Stimulated activated CD8-positive, alpha-beta memory T cell treated with anti-CD3 and anti-CD28 coated beads, Interleukin-12 subunit alpha, Interleukin-12 subunit beta, amount 100 ng/mL, for 24 hours (primary cell): Measurements from ENCODE around the gene ALDH8A1.
"Not testable (repeated sequence)": the region's sequence is repeated elsewhere in the genome, so short reads cannot be mapped to it uniquely, and the experiment has no call there.

Experiments
- DNase-seq: peaks from one replicate; pipeline ENCODE4 v3.0.0-alpha.2; 2020; ENCODE audit errors: extremely low read depth

The ALDH8A1 gene

GRCh38 chr6:134911547-134911946 lies 38.4 kb downstream of the ALDH8A1 start:
- no peak for DNase-seq

GRCh38 chr6:134910593-134910935 lies 39.3 kb downstream of the ALDH8A1 start:
- DNase-seq: no peak

DNA sequence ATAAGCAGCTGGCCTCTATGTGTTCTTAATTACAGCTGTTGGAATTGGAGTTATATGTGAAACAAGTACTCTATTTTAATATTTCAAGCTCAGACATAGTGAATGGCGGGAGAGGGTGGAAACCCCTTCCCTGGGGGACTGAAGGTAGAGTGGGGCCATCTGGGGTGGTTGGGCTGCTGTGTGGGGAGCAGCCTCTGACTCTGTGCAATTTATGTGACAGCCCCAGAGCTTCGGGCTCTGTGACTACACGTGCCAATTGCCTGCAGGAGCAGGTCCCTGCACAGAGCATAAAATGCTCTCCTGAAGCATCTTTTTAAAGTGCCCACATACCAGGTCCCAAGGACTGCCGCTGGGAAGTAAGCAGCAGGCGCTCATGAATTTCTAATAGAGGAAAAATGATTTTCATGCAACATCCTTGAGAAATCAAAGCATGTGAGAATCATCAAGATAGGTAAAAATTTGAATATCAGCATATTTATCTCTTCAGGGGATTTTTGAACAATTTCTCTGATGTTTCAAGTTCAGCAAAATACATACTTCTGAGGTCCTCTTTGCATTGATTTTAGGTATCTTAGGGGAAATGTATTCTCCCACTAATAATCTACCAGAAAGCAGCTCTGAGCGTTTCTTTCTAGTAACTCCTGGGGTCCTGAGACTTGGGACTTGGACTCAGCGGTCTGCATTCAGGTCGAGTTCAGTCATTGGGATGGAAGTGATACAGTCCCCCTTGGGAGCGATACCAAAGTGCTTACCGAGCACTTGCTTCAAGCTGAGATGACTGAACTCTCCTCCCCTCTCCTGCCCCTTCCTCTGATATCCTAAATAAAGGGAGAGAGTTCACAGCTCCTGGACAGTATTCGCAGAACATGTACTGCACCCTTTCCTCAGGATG lies 40.0 kb downstream of the ALDH8A1 start:
- no peak for DNase-seq

DNA sequence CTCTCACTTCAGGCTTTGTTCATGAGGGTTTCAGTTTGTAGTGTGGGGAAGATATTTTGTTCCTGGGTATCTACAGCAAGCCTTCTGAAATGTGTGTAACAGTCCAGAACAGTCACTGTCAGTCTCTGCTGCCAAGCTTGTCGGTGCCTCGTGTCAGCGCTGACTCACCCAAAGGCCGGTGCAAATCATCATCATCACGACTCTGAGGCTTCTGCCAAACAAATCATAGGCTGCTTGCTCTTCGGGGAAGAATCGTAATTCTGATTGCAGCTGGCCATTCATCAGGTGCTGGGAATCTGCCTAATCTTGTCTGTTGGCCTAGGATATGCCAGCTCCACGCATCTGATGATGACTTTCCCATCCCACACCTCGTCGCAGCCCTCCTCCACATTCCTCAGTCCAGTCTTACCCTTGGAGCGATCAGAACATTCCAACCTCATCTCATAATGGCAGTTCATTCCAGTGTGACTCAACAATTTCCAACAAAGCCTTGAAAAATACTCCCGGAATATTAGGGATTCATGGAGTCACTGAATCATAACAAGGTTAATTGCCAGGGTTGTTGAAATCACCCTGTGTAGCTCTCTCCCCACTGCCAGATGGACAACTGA lies 40.9 kb downstream of the ALDH8A1 start:
- DNase-seq: no peak

DNA sequence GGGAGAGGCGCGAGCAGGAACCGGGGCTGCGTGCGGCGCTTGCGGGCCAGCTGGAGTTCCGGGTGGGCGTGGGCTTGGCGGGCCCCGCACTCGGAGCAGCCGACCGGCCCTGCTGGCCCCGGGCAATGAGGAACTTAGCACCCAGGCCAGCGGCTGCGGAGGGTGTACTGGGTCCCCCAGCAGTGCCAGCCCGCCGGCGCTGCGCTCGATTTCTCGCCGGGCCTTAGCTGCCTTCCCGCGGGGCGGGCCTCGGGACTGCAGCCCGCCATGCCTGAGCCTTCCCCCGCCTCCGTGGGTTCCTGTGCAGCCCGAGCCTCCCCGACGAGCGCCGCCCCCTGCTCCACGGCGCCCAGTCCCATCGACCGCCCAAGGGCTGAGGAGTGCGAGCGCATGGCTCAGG lies 45.2 kb downstream of the ALDH8A1 start:
- DNase-seq: not testable (repeated sequence)

DNA sequence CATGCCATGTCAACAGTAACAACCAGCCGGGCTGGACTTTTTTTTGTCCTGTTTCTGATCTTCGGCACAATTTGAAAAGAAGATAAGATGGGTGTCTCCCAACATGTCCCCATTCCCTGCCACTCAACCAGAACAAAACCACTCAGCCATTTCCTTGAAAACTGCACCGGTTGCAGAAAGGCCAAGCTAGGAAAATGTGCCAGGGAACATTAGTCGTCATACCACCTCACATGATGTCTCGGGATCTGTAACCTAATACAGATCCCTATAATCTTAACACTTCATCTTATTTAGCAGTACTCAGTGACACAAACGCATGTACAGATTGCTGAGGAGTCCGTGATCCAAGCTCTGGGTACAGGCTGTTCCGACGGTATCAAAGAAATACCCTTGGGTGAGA lies 46.5 kb downstream of the ALDH8A1 start:
- DNase-seq: no peak

GRCh38 chr6:134902936-134903335 lies 47.0 kb downstream of the ALDH8A1 start:
- DNase-seq: no peak

DNA sequence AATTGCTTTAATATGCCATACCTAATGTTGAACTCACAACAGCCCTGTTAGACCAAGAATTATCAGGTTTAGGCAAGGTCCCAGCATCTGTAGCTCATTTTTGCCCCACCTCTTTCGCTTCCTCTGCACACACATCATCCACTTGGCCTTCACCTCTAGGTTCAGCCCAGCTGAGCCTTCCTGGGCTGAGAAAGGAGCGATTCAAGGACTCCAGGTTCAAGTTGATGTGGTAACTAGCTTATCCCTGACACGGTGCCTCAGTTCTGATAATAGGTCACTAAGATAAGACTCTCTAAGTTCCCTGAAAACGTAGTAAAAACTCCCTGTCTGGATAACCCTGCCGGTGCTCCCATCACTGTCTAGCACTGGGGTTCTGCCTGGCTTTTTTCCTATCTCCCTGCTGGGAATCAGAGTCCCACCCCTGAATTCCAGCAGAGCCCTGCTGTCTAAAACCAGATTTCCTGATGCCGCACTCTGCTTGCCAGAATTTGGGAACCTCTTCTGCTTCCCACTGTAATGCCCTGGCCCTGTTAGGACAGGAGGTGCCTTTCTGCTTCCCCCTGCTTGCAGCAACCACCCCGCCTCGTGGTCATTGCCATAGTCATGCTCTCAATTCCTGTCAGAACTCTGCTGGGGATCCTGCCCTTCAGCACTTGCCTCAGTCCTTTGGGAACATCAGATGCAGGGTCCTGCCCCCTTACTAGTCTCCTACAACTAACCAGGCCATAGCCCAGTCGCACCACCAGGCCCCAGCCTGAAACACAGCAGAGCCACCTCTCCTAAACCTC lies 47.6 kb downstream of the ALDH8A1 start:
- no peak for DNase-seq

DNA sequence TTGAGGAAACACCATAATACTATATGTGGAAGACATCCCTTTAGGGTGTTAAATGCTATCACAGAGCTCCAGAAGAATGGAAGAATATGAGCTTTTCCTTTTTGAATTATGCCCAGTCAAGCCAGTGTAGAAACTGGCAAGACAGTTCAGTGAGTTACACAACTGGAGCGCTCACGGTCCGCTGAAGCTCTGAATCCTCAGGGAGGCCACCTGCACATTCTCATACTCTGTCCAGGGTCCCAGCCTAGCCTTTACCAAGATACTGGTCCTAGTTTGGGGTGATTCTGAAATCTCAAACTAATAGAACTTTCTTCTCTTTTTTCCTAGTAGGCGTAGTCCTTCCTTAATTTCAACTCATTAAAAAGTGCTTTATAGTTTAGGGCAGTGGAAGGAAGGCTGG lies 51.3 kb downstream of the ALDH8A1 start:
- no peak for DNase-seq

- not testable (repeated sequence) for DNase-seq
Measured at GRCh38 chr6:134898166-134898565, 51.7 kb downstream of the ALDH8A1 start.

- DNase-seq: no peak
Measured at GRCh38 chr6:134896910-134897309, 53.0 kb downstream of the ALDH8A1 start.

DNA sequence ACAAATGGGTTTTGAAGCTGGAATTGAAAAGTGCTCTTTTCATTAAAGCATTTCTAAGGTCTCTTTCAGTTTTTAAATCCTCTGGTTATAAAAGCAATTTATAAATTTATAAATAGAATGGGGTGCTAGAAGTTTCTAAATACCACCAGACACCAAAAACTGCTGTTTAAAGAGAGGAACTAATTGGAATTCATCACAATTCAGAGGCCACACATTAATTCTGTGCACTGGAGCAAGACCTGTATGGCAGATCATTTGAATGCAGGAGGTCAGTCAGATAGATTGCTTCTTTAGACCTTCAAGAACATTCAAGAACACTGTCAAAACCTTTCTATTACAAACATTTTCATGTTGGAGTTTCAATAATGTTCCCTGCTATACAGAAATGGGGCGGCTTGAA lies 55.1 kb downstream of the ALDH8A1 start:
- no peak for DNase-seq

DNA sequence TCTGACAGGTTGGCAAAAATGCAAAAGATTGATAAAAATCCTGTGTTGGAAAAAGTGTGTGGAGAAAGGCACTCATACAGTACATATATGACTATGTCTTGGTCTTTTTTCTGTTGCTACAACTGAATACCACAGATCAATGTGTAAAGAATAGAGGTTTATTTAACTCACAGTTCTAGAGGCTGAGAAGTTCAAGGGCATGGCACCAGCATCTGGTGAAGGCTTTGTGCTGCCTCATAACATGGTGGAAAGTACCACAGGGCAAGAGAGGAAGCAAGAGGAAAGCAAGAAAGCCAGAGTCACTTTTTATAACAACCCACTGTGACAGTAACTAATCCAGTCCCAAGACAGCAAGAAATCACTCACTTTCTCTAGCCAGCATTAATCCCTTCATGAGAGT lies 57.5 kb downstream of the ALDH8A1 start:
- DNase-seq: no peak

- DNase-seq: no peak
Measured at GRCh38 chr6:134891633-134892032, 58.3 kb downstream of the ALDH8A1 start.

DNA sequence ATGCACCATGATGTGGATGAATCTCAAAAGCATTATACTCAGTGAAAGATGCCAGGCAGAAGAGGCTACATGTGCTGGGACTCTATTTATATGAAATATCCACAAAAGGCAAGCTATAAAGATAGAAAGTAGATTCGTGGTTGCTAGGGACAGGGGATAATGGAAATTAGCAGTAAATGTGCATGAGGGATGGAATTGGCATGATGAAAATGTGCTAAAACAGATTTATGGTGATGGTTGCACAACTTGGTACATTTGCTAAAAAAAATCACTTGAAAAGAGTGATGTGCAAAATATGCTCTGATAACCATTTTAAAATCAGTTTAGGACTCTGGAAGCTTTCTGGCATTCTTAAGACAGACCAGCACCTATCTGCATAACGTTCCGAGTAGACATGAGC lies 61.6 kb downstream of the ALDH8A1 start:
- no peak for DNase-seq

- no peak for DNase-seq
Measured at GRCh38 chr6:134884752-134885151, 65.1 kb downstream of the ALDH8A1 start.

DNA sequence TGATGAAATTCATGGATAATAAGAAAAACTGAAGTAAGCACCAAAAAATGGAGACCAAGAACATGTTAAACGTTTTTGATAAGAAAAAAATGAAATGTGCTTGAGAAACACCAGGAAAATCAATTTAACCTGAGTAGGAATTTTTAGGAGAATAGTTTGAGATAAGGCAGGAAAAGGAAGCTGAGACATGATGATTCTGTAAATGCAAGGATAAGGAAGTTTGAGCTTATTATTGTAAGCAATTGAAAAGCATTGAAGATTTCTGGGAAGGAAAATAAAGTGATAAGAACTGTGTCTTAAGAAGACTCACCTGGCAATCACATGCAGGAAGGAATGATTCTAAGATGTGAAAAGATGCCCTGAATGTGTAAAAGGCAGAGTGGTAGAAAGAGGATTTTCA lies 66.6 kb downstream of the ALDH8A1 start:
- no peak for DNase-seq

GRCh38 chr6:134882426-134883038 lies 67.4 kb downstream of the ALDH8A1 start:
- DNase-seq: no peak

- DNase-seq: no peak
Measured at GRCh38 chr6:134880487-134881190, 69.3 kb downstream of the ALDH8A1 start.

DNA sequence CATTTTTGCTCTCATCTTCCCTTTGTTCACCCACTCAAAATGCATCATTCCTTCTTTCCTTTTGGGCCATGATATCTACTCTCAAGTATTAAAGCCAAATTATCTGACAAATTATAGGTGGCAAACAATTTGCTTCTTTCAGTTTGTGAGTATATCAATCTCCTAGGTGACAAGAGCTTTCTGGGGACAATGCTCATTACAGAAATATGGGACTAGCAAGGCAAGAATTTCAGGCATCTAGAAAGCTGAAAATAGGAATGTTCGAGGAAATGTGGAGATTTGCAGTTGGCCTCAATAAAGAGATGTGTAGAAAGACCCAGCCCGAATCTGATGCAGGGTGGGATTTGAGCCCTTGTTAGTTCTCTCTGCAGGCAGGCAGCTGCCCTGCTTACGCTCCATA lies 71.8 kb downstream of the ALDH8A1 start:
- DNase-seq: no peak

- DNase-seq: no peak
Measured at GRCh38 chr6:134875367-134875766, 74.5 kb downstream of the ALDH8A1 start.
